H9 (cell line): ENCODE measurements around the gene FFAR1. TPM values are rescaled to one million over a fixed set of nuclear protein-coding genes. Genes with fewer than 3 reads are reported as not detected.

Source experiments
- DNase-seq: peaks from one replicate; pipeline ENCODE4 v3.0.0-alpha.2; 2017
- H2AFZ ChIP-seq: one replicate; pipeline ENCODE4 v1.6.1; 2013; ENCODE audit warnings: mild to moderate bottlenecking, low read length, control low read depth, moderate library complexity
- H2AK5ac ChIP-seq: 2 replicates; pipeline ENCODE4 v1.6.1; 2013; ENCODE audit warnings: low read length, control low read depth, mixed read lengths; ENCODE audit not compliant: insufficient read length
- H2BK120ac ChIP-seq: one replicate; pipeline ENCODE4 v1.6.1; 2013; ENCODE audit warnings: low read depth, mild to moderate bottlenecking, low read length, control low read depth, inconsistent platforms; ENCODE audit not compliant: poor library complexity, severe bottlenecking
- H2BK12ac ChIP-seq: 2 replicates; pipeline ENCODE4 v1.6.1; 2013; ENCODE audit warnings: low read length, control low read depth, mixed read lengths, low read depth; ENCODE audit not compliant: insufficient read length
- H2BK15ac ChIP-seq: 2 replicates; pipeline ENCODE4 v1.6.1; 2013; ENCODE audit warnings: low read depth, low read length, control low read depth
- H2BK20ac ChIP-seq: one replicate; pipeline ENCODE4 v1.6.1; 2013; ENCODE audit warnings: low read depth, mild to moderate bottlenecking, low read length, control low read depth, inconsistent platforms; ENCODE audit not compliant: poor library complexity, severe bottlenecking
- H2BK5ac ChIP-seq: 2 replicates; pipeline ENCODE4 v1.6.1; 2013; ENCODE audit warnings: low read length, control low read depth, mixed read lengths; ENCODE audit not compliant: insufficient read length
- H3K14ac ChIP-seq: 2 replicates; pipeline ENCODE4 v1.6.1; 2013; ENCODE audit warnings: low read length, control low read depth; ENCODE audit not compliant: insufficient read depth
- H3K18ac ChIP-seq: 2 replicates; pipeline ENCODE4 v1.6.1; 2013; ENCODE audit warnings: low read depth, mild to moderate bottlenecking, mixed read lengths, low read length, control low read depth; ENCODE audit not compliant: insufficient read length
- H3K23ac ChIP-seq: 2 replicates; pipeline ENCODE4 v1.6.1; 2013; ENCODE audit warnings: low read length, control low read depth, mixed read lengths, low read depth; ENCODE audit not compliant: insufficient read length
- H3K23me2 ChIP-seq: 2 replicates; pipeline ENCODE4 v1.6.1; 2013; ENCODE audit warnings: low read depth, mild to moderate bottlenecking, mixed read lengths, low read length, control low read depth; ENCODE audit not compliant: insufficient read length, poor library complexity, severe bottlenecking
- H3K27ac ChIP-seq: 2 replicates; pipeline ENCODE4 v1.5.1; 2013; ENCODE audit warnings: low read length, control low read depth, mixed read lengths, low read depth; ENCODE audit not compliant: insufficient read length
- H3K27me3 ChIP-seq: 2 replicates; pipeline ENCODE4 v1.6.1; 2013; ENCODE audit warnings: low read length, control low read depth, inconsistent platforms; ENCODE audit not compliant: insufficient read depth
- H3K4ac ChIP-seq: 2 replicates; pipeline ENCODE4 v1.6.1; 2013; ENCODE audit warnings: low read depth, mild to moderate bottlenecking, control low read depth, inconsistent platforms, low read length, moderate library complexity
- H3K4me1 ChIP-seq: 2 replicates; pipeline ENCODE4 v1.6.1; 2013; ENCODE audit warnings: low read length, control low read depth, inconsistent platforms; ENCODE audit not compliant: insufficient read depth
- H3K4me2 ChIP-seq: 2 replicates; pipeline ENCODE4 v1.6.1; 2013; ENCODE audit warnings: low read length, control low read depth, mixed read lengths; ENCODE audit not compliant: insufficient read length, insufficient read depth
- H3K56ac ChIP-seq: 2 replicates; pipeline ENCODE4 v1.6.1; 2013; ENCODE audit warnings: low read depth, mild to moderate bottlenecking, mixed read lengths, low read length, control low read depth; ENCODE audit not compliant: insufficient read length
- H3K79me1 ChIP-seq: 2 replicates; pipeline ENCODE4 v1.6.1; 2013; ENCODE audit warnings: low read depth, mild to moderate bottlenecking, moderate library complexity, low read length, control low read depth, inconsistent platforms; ENCODE audit not compliant: insufficient read depth, poor library complexity, severe bottlenecking
- H3K79me2 ChIP-seq: 2 replicates; pipeline ENCODE4 v1.6.1; 2013; ENCODE audit warnings: low read length, control low read depth, inconsistent platforms; ENCODE audit not compliant: insufficient read depth
- H3K9ac ChIP-seq: 2 replicates; pipeline ENCODE4 v1.6.1; 2013; ENCODE audit warnings: low read length, control low read depth, mixed read lengths; ENCODE audit not compliant: insufficient read length; ENCODE audit errors: extremely low read depth
- H3K9me3 ChIP-seq: one replicate; pipeline ENCODE4 v1.6.1; 2013; ENCODE audit warnings: low read depth, low read length, inconsistent platforms; ENCODE audit not compliant: control insufficient read depth
- H3T11ph ChIP-seq: one replicate; pipeline ENCODE4 v1.6.1; 2013; ENCODE audit warnings: mild to moderate bottlenecking, low read length, control low read depth, inconsistent platforms
- H4K20me1 ChIP-seq: one replicate; pipeline ENCODE4 v1.6.1; 2013; ENCODE audit not compliant: control insufficient read depth, insufficient read length, insufficient read depth
- H4K5ac ChIP-seq: 2 replicates; pipeline ENCODE4 v1.6.1; 2013; ENCODE audit warnings: low read depth, mild to moderate bottlenecking, mixed read lengths, low read length, control low read depth; ENCODE audit not compliant: insufficient read length
- H4K8ac ChIP-seq: replicated peaks from 2 replicates; pipeline ENCODE4 v1.6.1; 2013; ENCODE audit warnings: low read length, control low read depth, mixed read lengths, low read depth; ENCODE audit not compliant: insufficient read length
- H4K91ac ChIP-seq: 2 replicates; pipeline ENCODE4 v1.6.1; 2013; ENCODE audit warnings: low read depth, mild to moderate bottlenecking, moderate library complexity, mixed read lengths, low read length, control low read depth; ENCODE audit not compliant: insufficient read length
- H3K27ac Mint-ChIP-seq, 3 experiments: 2 replicates in 2 of 3; 3 replicates in 1 of 3; pipeline ENCODE4 v1.8.0; 2020 to 2021; ENCODE audit warnings: mixed read lengths in 3 of 3, mild to moderate bottlenecking in 1 of 3, moderate library complexity in 1 of 3
- H3K27me3 Mint-ChIP-seq: 2 replicates; pipeline ENCODE4 v1.8.0; 2021; ENCODE audit warnings: low read depth, mild to moderate bottlenecking, moderate library complexity, mixed read lengths
- H3K36me3 Mint-ChIP-seq, 3 experiments: 2 replicates in 2 of 3; 3 replicates in 1 of 3; pipeline ENCODE4 v1.8.0; 2020 to 2021; ENCODE audit warnings: low read depth in 3 of 3, mixed read lengths in 3 of 3; ENCODE audit not compliant: insufficient read depth in 1 of 3
- H3K4me1 Mint-ChIP-seq, 2 experiments: 2 replicates each; pipeline ENCODE4 v1.8.0; 2020; ENCODE audit warnings: mixed read lengths in 2 of 2
- H3K4me3 Mint-ChIP-seq, 2 experiments: 2 replicates in 1 of 2; 3 replicates in 1 of 2; pipeline ENCODE4 v1.8.0; 2020 to 2021; ENCODE audit warnings: mild to moderate bottlenecking in 2 of 2, mixed read lengths in 2 of 2, moderate library complexity in 1 of 2
- H3K9me3 Mint-ChIP-seq, 2 experiments: 2 replicates in 1 of 2; 3 replicates in 1 of 2; pipeline ENCODE4 v1.8.0; 2020; ENCODE audit warnings: mild to moderate bottlenecking in 2 of 2, mixed read lengths in 2 of 2, moderate library complexity in 1 of 2
- WGBS: extraction: QIAGEN DNeasy Blood & Tissue Kit; methylation state at CpG from one replicate; pipeline ENCODE4 v1.1.7; 2013; ENCODE audit warnings: missing lambda C conversion rate, low lambda C conversion rate, mixed read lengths; ENCODE audit not compliant: insufficient read length; ENCODE audit errors: extremely low coverage; 5-methylcytosine and 5-hydroxymethylcytosine counted together
- total RNA-seq: library from RNA; stranded (reverse); gene quantifications from 2 replicates; pipeline ENCODE4 v1.2.1, GENCODE V29; 2021
- TF ChIP-seq, protein P1 (sequence below): fragments of 200-600 bp; sonication (generic); conservative IDR thresholded peaks from 3 replicates; pipeline ENCODE4 v1.8.0; 2021; ENCODE audit warnings: antibody characterized with exemption, mild to moderate bottlenecking

The FFAR1 gene
- total RNA-seq, 1 experiment from 2014 or later, result not detected

DNA sequence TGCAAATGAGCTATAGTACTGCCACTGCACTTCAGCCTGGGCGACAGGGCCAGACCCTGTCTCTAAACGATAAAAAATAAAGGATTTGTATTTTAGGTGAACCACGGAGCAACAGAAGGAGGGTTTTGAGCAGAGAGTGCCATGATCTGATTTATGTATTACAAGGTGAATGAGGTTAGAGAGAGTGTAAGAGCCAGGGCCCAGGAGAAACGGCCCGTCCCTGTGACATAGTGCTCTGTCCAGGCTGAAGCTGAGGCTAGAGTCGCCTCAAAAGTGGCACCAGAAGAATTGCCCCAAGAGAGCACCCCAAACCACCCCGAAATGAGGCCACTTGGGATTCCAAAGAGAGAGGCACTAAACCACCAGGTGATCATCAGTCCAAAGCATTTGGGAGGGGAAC lies 38.8 kb upstream of the FFAR1 start:
- Histone ChIP-seq H4K5ac (no peak overlapping the region), H3K4me2 (no peak overlapping the region), H3K9me3 (no peaks in the 10 kb centered on the region), H3K23me2 (no peaks in the 10 kb centered on the region), H3K27me3 (no peaks in the 10 kb centered on the region), H4K20me1 (no peaks in the 10 kb centered on the region), H3K4me1 (no peaks in the 10 kb centered on the region; the same call in 1 of the 2 replicates), H3K79me2 (no peaks in the 10 kb centered on the region), H4K8ac (no peak overlapping the region), H2AK5ac (no peak overlapping the region), H3K14ac (no peak overlapping the region; the same call in 1 of the 2 replicates), H3K23ac (no peak overlapping the region), H2BK12ac (no peak overlapping the region), H2BK20ac (no peak overlapping the region), H2AFZ (no peak overlapping the region), H3T11ph (no peak overlapping the region), H2BK120ac (no peak overlapping the region), H3K79me1 (no peaks in the 10 kb centered on the region), H3K27ac (no peak overlapping the region), H3K9ac (no peak overlapping the region), H2BK15ac (no peak overlapping the region), H4K91ac (no peak overlapping the region), H3K56ac (no peak overlapping the region), H2BK5ac (no peak overlapping the region), H3K18ac (no peak overlapping the region), H3K4ac (no peak overlapping the region)
- H3K36me3 Mint-ChIP-seq, result peaks cover 0 to 2% (median 0%) of the 10 kb centered on the region in 3 experiments; a peak in 1 of 7 replicates
- H3K4me3 Mint-ChIP-seq, result no peak overlapping the region
- no peaks in the 10 kb centered on the region for H3K9me3 Mint-ChIP-seq
- no peak for DNase-seq
- peak overlapping the region in 1 of 3 experiments; percentile 70; a peak in 2 of 7 replicates for H3K27ac Mint-ChIP-seq
- H3K4me1 Mint-ChIP-seq, result peaks cover 0 to 8% of the 10 kb centered on the region in 2 experiments; a peak in 2 of 4 replicates
- TF ChIP-seq, protein P1, sequence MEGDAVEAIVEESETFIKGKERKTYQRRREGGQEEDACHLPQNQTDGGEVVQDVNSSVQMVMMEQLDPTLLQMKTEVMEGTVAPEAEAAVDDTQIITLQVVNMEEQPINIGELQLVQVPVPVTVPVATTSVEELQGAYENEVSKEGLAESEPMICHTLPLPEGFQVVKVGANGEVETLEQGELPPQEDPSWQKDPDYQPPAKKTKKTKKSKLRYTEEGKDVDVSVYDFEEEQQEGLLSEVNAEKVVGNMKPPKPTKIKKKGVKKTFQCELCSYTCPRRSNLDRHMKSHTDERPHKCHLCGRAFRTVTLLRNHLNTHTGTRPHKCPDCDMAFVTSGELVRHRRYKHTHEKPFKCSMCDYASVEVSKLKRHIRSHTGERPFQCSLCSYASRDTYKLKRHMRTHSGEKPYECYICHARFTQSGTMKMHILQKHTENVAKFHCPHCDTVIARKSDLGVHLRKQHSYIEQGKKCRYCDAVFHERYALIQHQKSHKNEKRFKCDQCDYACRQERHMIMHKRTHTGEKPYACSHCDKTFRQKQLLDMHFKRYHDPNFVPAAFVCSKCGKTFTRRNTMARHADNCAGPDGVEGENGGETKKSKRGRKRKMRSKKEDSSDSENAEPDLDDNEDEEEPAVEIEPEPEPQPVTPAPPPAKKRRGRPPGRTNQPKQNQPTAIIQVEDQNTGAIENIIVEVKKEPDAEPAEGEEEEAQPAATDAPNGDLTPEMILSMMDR, result no peak
- no peaks in the 10 kb centered on the region; the same call in 1 of the 2 replicates for H3K27me3 Mint-ChIP-seq
- no CpG with 5 or more reads among the region's 7 CpGs for WGBS
